ENCODE measurements around the gene MROH9.

MROH9 gene

GRCh38 chr1:171084870-171085269, 149.5 kb downstream of the MROH9 start:
- DNase-seq: no peak

DNA sequence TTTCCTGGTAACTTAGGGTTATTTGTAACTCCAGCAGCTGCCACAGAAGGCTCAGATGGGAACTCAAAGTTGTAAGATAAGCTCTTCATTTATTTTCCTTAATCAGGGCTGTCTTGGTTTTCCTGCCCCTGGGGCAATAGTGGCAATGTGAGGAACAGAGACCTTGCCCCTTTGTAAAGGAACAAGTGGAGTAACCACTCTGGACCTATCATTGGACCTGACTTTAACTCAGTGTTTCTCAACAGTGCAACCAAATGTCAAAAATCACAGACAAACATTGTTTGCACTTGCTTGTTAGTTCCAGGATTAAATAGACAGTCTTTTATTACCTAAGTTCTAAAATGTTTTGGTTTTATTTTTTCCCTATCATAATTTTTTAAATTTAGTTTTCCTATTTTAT, 152.6 kb downstream of the MROH9 start:
- DNase-seq: no peak

- DNase-seq: no peak
Observed at GRCh38 chr1:171090604-171091003, 155.3 kb downstream of the MROH9 start, which contains the start of gene FMO3. FMO3 (plus strand) TSS chr1:171090905; CDS start chr1:171092659, 1,754 bp downstream.

- no peak for DNase-seq
Observed at GRCh38 chr1:171103862-171104261, 168.5 kb downstream of the MROH9 start.

DNA sequence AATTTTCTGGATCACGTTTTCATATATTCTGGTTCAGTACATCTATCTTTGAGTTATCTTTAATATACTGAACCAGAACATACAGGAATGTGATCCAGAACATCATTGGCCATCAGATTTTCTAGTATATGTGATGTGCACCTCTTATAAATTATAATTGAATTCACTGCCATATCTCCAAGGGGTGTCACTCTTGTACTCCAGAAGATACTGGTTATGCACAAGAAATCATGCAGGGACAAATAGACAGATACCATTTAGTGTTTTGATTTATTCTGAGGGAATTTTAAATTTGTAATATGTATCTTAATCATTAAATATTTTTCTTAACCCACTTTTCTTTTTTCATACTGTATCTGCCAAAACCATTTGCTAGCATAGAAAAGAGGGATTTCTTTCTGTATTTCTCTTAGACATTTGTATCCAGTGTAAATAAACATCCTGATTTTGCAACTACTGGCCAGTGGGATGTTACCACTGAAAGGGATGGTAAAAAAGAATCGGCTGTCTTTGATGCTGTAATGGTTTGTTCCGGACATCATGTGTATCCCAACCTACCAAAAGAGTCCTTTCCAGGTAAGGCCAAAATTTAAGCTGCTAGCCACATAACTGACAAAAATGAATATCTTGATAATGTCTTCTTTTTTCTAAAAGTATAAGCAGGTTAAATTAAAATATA, 172.1 kb downstream of the MROH9 start:
- DNase-seq: no peak

DNA sequence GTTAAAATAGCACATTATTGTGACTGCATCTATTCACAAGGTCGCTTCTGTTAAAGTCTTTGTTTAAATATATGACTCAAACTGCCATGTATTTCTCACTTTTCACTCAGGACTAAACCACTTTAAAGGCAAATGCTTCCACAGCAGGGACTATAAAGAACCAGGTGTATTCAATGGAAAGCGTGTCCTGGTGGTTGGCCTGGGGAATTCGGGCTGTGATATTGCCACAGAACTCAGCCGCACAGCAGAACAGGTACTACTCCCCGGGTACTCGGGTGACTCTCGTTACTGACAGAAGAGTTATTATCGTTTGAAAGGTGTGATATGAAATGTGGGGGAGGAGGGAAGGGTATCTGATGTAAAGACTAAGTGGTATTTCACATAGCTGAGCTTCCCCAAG, 172.6 kb downstream of the MROH9 start:
- DNase-seq: no peak

DNA sequence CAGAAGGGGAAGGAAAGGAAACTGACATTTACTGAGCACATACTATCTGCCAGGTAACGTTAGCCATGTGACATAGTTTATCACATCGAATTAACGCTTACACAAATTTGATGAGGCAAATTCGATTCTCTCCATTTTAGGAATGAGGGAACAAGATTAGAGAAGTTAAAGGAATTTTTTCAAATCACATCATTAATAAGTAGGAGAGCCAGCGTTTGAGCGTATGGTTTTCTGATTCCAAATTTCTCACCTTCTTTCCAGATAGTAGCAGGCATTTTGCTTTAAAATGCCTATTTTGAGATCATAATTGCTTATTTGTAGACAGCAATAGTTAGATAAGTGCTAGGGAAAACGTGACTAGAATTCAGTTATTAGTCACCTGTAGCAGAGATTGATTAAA, 174.6 kb downstream of the MROH9 start:
- DNase-seq: no peak

DNA sequence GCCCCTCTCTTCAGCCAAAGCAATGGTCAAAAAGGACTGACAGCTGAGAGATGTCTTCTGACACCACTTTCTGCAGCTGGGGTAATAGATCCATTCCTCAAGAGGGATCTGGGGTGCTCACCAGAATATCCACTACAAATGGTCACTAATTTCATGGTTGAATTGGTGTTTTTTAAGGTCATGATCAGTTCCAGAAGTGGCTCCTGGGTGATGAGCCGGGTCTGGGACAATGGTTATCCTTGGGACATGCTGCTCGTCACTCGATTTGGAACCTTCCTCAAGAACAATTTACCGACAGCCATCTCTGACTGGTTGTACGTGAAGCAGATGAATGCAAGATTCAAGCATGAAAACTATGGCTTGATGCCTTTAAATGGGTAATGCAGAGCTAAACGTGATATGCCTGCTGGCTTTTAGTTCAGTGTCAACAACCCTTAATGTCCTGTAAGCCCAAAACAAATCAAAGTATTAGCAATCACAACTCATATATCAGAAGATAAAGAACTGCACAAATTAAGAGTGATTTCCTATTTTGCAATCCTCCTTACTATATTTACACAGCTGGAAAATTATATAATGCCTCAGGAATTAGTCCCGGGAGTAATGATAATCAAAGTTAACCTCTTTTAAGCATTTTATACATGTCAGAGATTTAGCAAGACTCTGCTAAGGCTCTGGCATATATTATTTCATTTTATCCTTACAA, 175.4 kb downstream of the MROH9 start:
- DNase-seq: no peak

DNA sequence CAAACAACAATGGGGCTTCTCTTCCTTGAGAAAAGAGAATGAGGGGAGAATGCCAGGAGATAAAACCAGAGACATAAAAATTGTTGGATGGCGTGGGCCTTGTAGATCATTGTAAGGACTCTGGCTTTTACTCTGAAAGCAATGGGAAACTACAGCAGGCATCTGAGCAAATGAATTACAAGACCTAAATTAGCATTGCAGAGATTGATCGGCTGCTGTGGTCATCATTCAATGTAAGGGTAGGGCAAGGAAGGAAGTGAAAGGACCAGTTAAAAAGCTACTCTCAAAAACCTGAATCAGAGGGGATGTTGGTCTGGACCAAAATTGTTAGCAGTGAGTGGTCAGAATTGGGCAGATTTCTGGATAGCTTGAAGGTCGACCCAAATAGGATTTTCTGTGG, 176.8 kb downstream of the MROH9 start:
- DNase-seq: no peak

DNA sequence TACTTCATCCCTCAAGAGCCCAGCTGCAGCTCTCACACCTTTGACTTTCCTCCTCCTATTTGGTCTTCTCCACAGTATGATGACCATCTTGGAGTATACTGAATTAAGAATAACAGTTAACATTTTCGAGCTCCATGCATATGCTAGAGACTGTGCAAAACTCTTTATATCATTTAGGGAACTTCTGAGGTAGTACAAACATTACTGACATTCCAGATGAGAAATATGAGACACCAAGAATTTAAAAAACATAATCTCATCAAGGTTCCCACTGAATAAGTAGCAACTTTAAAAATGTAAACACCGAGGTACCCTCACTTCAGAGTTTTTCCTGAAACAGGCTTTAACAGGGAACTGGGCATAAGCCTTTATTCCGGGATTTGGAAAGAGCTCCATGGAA, 178.0 kb downstream of the MROH9 start:
- no peak for DNase-seq
